Breast epithelium (tissue), 4 donors: ENCODE data around the gene PRELID1. TPM values are rescaled to one million over a fixed set of nuclear protein-coding genes. Genes with fewer than 3 reads are reported as not detected.
A peak's percentile ranks its signal among the peaks of the same experiment; 100 is the strongest.

Source experiments
- DNase-seq, 2 donors: peaks; one replicate each; pipeline ENCODE4 v3.0.0-alpha.2; 2019; ENCODE audit warnings: low spot score in 2 of 2
- H3K27ac ChIP-seq, 2 donors: fragments of 200-600 bp; sonication (generic) in 1 of 2; one replicate each; pipeline ENCODE4 v1.5.1; 2016 to 2019; ENCODE audit warnings: mild to moderate bottlenecking in 1 of 2
- H3K27me3 ChIP-seq, 2 donors: fragments of 200-600 bp; sonication (generic) in 1 of 2; one replicate each; pipeline versions ENCODE4 v1.5.1 to v1.6.0; 2017 to 2019; ENCODE audit warnings: control low read depth in 1 of 2, mild to moderate bottlenecking in 1 of 2
- H3K36me3 ChIP-seq: fragments of 200-600 bp; one replicate; pipeline ENCODE4 v1.5.1; 2019
- H3K4me1 ChIP-seq, 2 donors: fragments of 200-600 bp; sonication (generic); one replicate each; pipeline ENCODE4 v1.5.1; 2016 to 2019; ENCODE audit warnings: control low read depth in 1 of 2
- H3K4me3 ChIP-seq, 3 donors: fragments of 200-600 bp; sonication (generic); 1 replicate in 2 of 3; 2 replicates in 1 of 3; pipeline ENCODE4 v1.5.1; 2016 to 2019; ENCODE audit warnings: mild to moderate bottlenecking in 3 of 3, moderate library complexity in 2 of 3
- H3K9me3 ChIP-seq, 2 donors: fragments of 200-600 bp; sonication (generic) in 1 of 2; one replicate each; pipeline ENCODE4 v1.5.1; 2016 to 2019; ENCODE audit warnings: control low read depth in 1 of 2
- CTCF ChIP-seq, 3 donors: fragments of 450-650 bp; IDR thresholded peaks; one replicate each; pipeline ENCODE4 v1.5.1; 2016 to 2017; ENCODE audit warnings: antibody characterized with exemption in 3 of 3, mild to moderate bottlenecking in 3 of 3, moderate library complexity in 3 of 3
- POLR2A ChIP-seq: fragments of 450-650 bp; IDR thresholded peaks from one replicate; pipeline ENCODE4 v1.6.1; 2016; ENCODE audit warnings: antibody characterized with exemption, mild to moderate bottlenecking, moderate library complexity
- POLR2AphosphoS5 ChIP-seq, 3 donors: sonication (generic); formaldehyde crosslinking; IDR thresholded peaks; one replicate each; pipeline ENCODE4 v1.6.1; 2017; ENCODE audit warnings: antibody characterized with exemption in 3 of 3
- intact Hi-C: fragments of 100-400 bp; cut with DNase I; formaldehyde crosslinking; loops from one replicate; pipeline ENCODE4 v1.15.1; 2023; ENCODE audit warnings: low total_unique reads
- total RNA-seq, 3 donors: library from RNA; depleted of rRNA; stranded (reverse); fragments of >200 nt; gene quantifications; one replicate each; pipeline ENCODE4 v1.1.0, GENCODE V29; 2016

PRELID1 gene
- total RNA-seq, 3 donors from 2014 or later = 61.0 to 97.0 (median 68.8) TPM

- intact Hi-C loops = loop anchor here (10.0 kb wide), 1 partner anchor 1869 kb away; no protein-coding TSS in a partner anchor
- Histone ChIP-seq H3K27ac (peak overlapping the region; percentile 40 to 71), H3K9me3 (no peaks in the 10 kb centered on the region), H3K36me3 (peaks cover 4% of the 10 kb centered on the region), H3K4me1 (peaks cover 0 to 6% of the 10 kb centered on the region in 2 donors), H3K4me3 (no peak overlapping the region), H3K27me3 (no peaks in the 10 kb centered on the region)
- no peak for DNase-seq
- TF ChIP-seq CTCF (IDR thresholded peaks at IDR 0.05) (no peak), POLR2A (no peak), POLR2AphosphoS5 (IDR thresholded peaks at IDR 0.05) (no peak)
Observed at GRCh38 chr5:177295924-177296323, 7.7 kb upstream of the PRELID1 start.

DNA sequence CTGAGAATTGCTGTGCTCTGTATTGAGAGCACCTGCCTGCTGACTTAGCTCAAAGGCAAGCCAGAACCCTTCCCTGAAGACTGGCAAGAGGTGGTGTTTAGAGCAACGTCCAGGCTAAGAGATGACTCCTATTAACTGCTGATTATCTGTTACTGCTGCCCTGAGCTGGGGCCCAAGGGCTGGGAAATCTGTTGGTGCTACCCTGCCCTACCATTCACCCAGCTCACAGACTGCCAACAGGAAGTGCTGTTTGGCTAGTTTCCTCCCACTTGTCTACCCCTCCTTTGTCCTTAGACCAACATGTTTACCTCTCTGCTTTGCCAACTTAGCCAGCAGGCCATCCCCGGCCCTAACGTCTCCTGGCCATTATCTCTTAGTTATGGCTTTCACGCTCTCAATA, 7.0 kb upstream of the PRELID1 start:
- no peak for TF ChIP-seq CTCF (IDR thresholded peaks at IDR 0.05)
- TF ChIP-seq POLR2A = no peak
- no peak for TF ChIP-seq POLR2AphosphoS5 (IDR thresholded peaks at IDR 0.05)
- Histone ChIP-seq H3K27me3 (no peaks in the 10 kb centered on the region), H3K36me3 (peaks cover 4% of the 10 kb centered on the region), H3K9me3 (no peaks in the 10 kb centered on the region), H3K4me3 (no peak overlapping the region), H3K27ac (peak overlapping the region; percentile 40 to 71), H3K4me1 (peaks cover 1 to 13% of the 10 kb centered on the region in 2 donors)
- DNase-seq = no peak
- intact Hi-C loops = loop anchor here (10.0 kb wide), 1 partner anchor 1868 kb away; no protein-coding TSS in a partner anchor

- no peak overlapping the region for H3K4me3 ChIP-seq
- H3K9me3 ChIP-seq = no peaks in the 10 kb centered on the region
- intact Hi-C loops = loop anchor here (10.0 kb wide), 1 partner anchor 1867 kb away; no protein-coding TSS in a partner anchor
- TF ChIP-seq POLR2A = no peak
- H3K27me3 ChIP-seq = no peaks in the 10 kb centered on the region
- H3K27ac ChIP-seq = peak overlapping the region in 1 of 2 donors; percentile 4
- H3K4me1 ChIP-seq = peaks cover 10 to 22% of the 10 kb centered on the region in 2 donors
- no peaks in the 10 kb centered on the region for H3K36me3 ChIP-seq
- no peak for DNase-seq
Observed at GRCh38 chr5:177297922-177298321, 5.7 kb upstream of the PRELID1 start.

DNA sequence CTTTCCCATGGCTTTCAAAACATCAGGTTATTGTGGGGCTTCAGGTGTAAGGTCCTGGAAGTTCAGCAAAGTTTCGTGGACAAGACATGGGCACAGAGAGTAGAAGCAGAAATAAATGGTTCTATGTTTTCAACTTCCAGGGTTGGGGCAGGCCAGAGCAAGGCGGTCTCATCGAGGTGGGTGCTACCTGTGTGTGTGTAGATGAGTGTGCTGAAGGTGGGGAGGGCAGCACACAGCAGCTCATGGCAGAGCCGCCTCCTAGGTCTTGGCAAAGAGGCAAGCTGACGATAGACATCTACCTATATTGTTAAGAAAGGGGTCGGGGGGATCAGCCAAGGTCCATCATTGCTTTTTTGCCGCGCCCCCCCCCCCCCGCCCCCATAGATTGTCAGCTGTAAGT, 3.9 kb upstream of the PRELID1 start:
- DNase-seq = no peak
- H3K9me3 ChIP-seq = no peaks in the 10 kb centered on the region
- H3K36me3 ChIP-seq = no peaks in the 10 kb centered on the region
- no peak overlapping the region for H3K4me3 ChIP-seq
- H3K4me1 ChIP-seq = peaks cover 10 to 27% of the 10 kb centered on the region in 2 donors
- no peak for TF ChIP-seq POLR2A
- intact Hi-C loops = loop anchor here (10.0 kb wide), 1 partner anchor 1865 kb away; no protein-coding TSS in a partner anchor
- H3K27ac ChIP-seq = peak overlapping the region; percentile 85 to 90
- no peaks in the 10 kb centered on the region for H3K27me3 ChIP-seq

GRCh38 chr5:177300236-177300880, 3.2 kb upstream of the PRELID1 start:
- DNase-seq = no peak
- intact Hi-C loops = no loop called here
- no peaks in the 10 kb centered on the region for H3K9me3 ChIP-seq
- peak overlapping the region; percentile 85 to 90 for H3K27ac ChIP-seq
- H3K4me1 ChIP-seq = peaks cover 10 to 34% of the 10 kb centered on the region in 2 donors
- no peak overlapping the region for H3K4me3 ChIP-seq
- H3K27me3 ChIP-seq = no peaks in the 10 kb centered on the region
- TF ChIP-seq CTCF (IDR thresholded peaks at IDR 0.05) = no peak
- TF ChIP-seq POLR2AphosphoS5 (IDR thresholded peaks at IDR 0.05) = no peak
- no peak for TF ChIP-seq POLR2A
- no peaks in the 10 kb centered on the region for H3K36me3 ChIP-seq

- Histone ChIP-seq H3K4me1 (peaks cover 10 to 36% of the 10 kb centered on the region in 2 donors), H3K9me3 (no peaks in the 10 kb centered on the region), H3K36me3 (no peaks in the 10 kb centered on the region), H3K4me3 (no peak overlapping the region), H3K27me3 (no peaks in the 10 kb centered on the region), H3K27ac (peak overlapping the region; percentile 85 to 90)
- no peak for TF ChIP-seq POLR2AphosphoS5 (IDR thresholded peaks at IDR 0.05)
- no peak for TF ChIP-seq POLR2A
- TF ChIP-seq CTCF (IDR thresholded peaks at IDR 0.05) = no peak
- intact Hi-C loops = no loop called here
- DNase-seq = no peak
Observed at GRCh38 chr5:177300951-177301350, 2.6 kb upstream of the PRELID1 start.
